ENCODE measurements around the gene C10orf90.
"Not testable (repeated sequence)": the region's sequence is repeated elsewhere in the genome, so short reads cannot be mapped to it uniquely, and the experiment has no call there.

The C10orf90 gene

GRCh38 chr10:126380352-126381076, 290.0 kb downstream of the C10orf90 start:
- DNase-seq: no peak

- not testable (repeated sequence) for DNase-seq
These were observed 291.3 kb downstream of the C10orf90 start for GRCh38 chr10:126379166-126379565.

DNA sequence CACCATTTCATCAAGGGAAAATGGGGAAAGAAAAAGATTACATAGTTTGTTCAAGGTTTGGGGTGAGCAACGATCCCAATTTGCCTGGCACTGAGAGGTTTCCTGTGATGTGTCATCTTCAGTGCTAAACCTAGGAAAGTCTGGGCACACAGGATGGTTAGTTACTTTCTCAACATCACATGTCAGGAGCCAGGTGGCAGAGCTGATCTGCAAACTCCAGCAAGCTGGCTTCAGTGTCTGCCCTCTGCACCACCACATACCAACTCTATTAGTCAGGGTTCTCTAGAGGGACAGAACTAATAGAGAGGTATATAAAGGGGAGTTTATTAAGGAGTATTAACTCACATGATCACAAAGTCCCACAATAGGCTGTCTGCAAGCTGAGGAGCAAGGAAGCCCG, 293.5 kb downstream of the C10orf90 start:
- DNase-seq: no peak

GRCh38 chr10:126375926-126376554, 294.5 kb downstream of the C10orf90 start:
- no peak for DNase-seq

DNA sequence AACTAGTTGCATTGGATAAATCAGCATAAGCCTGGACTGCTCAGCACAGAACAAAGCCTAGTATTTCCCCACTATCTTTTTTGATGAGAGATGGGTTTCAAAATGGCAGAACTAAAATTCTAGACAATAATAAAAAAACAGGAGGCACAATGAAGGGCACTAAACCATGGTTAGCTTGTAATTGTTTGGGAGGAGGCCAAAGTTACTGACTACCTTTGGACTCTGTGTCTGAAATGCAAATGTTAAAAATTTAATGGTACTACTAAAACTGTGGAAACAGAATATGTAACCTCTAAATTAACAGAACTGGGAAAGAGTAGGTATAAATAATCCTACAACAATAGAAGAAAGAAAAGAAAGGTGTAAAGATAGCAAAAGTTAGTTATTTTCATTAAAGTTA, 295.2 kb downstream of the C10orf90 start:
- no peak for DNase-seq
